NK-92 (cell line): Measurements from ENCODE around the gene RNF32.
"Not testable (repeated sequence)": the region's sequence is repeated elsewhere in the genome, so short reads cannot be mapped to it uniquely, and the experiment has no call there.

Source experiments
- DNase-seq: peaks from one replicate; lab custom pipeline; 2025; ENCODE audit not compliant: unreplicated experiment; lab: John Stamatoyannopoulos, UW

RNF32 gene

GRCh38 chr7:156640949-156641485 is 443 bp downstream of the RNF32 start:
- no peak for DNase-seq

DNA sequence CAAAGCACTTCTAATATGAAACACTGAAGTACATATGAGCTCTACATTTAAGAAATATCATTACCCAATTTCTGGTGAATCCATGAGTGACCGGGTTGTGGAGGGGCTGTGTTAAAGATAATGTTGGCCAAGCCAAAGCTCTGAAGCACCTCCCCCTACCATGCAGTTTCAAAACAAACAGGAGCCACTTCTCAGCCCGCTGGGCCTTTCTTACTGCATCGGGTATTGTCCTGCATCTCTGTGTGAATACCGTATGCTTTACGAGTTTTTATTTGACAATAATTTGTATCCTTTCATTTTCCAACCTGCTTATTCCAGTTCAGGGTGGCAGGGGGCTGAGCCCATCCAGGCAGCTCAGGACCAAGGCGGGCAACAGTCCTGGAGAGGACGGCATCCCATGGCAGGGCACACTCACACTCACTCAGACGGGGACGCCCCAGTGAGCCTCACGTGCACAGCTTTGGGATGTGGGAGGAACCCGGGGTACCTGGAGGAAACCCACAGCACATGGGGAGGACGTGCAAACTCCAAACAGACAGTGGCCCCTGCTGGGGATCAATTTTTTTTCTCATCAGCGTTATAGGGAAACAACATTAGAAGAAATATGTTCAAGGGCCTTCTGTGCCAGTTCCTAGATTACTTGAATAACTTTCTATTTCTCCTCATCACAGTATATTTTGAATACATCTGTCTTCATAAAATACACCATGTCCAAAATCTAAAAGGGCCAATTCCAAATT is 1.9 kb downstream of the RNF32 start:
- no peak for DNase-seq

- not testable (repeated sequence) for DNase-seq
These were observed 6.8 kb downstream of the RNF32 start for GRCh38 chr7:156647330-156647729.

- no peak for DNase-seq
These were observed 9.5 kb downstream of the RNF32 start for GRCh38 chr7:156650042-156650441.

DNA sequence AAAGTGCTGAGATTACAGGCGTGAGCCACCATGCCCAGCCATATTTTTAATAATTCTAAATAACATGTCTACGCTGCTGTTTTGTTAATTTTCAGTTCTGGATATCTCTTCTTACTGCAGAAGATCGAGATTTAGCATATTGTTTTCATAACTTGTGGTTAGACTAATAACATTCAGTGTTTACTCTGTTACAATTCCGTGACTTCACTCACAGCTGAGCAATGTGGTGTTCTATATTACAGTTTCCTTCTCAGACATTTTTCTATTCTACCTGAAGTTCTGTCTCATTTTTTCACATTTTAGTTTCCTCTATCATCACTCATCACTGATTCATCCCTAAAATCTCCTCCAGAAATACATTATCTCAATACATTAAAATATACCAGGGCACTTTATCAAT is 10.9 kb downstream of the RNF32 start:
- DNase-seq, result no peak

DNA sequence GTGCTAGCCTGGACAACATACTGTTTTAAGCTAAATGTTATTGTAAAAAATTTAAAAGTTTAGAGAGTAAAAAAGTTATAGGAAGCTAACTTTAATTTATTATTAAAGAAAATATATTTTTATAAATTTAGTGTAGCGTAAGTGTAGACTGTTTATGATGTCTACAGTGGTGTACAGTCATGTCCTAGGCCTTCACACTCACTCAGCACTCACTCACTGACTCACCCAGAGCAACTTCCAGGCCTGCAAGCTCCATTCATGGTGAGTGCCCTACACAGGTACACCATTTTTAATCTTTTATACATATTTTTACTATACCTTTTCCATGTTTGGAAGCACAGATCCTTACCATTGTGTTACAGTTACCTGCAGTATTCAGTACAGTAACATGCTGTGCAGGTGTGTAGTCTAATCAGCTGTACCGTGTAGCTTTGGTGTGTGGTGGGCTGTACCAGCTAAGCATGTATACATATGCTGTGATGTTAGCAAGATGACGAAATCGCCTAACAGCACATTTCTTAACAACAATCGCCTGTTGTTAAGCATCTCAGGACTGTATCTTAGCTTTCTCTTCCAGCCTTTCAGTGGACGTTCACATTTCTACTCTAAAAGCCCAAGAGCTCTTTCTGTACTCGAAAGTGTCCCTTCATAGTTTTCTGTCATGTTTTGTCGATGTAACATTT is 12.5 kb downstream of the RNF32 start:
- no peak for DNase-seq

DNA sequence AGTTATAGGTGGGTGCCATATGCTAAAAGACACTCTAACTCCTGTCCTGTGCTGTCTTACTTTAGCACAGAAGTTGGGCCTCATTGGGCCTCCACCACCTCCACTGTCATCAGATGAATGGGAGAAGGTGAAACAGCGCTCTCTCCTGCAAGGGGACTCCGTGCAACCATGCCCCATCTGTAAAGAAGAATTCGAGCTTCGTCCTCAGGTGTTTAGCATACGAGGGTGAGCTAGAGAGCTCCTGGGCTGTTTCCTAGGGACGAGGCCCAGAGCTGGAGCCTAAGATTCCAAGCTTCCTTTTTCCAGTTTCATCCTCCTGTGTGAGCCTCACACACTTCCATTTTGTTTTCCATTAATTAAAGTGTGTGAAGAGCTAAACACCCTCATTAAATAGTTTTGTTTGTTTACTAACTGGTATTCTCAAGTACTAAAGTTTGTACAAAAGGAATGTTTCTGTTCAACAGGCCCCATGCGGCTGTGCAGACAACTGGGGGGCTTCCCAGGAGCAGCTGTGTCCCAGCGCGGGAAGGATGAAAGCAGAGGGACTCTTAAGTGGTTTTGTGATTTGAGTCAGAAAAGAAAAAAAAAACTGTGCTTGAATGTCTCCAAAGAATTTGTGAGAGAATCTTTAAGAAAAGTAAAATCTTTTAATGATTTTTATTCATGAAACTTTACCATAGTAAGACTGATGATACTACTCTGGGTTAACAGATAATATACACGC is 14.1 kb downstream of the RNF32 start:
- DNase-seq, result no peak

DNA sequence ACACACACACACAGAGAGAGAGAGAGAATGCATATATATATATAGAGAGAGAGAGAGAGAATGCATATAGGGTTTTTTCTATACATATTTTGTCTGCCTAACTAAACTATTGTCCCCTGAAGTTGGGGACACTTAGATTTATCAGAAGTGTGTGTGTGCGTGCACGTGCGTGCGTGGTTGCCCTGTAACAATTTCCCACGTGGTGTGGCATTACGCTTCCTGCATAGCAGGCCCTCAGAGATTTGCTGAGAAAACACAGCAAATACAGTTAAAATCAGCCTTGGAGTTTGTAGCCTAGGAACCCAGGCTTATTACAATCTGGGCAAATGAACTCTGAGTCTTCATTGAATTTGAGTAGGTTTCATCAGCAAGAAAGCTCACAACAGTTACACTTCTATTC is 14.7 kb downstream of the RNF32 start:
- no peak for DNase-seq

- DNase-seq, result no peak
These were observed 15.4 kb downstream of the RNF32 start for GRCh38 chr7:156655983-156656382.

- no peak for DNase-seq
These were observed 16.0 kb downstream of the RNF32 start for GRCh38 chr7:156656598-156656997.

DNA sequence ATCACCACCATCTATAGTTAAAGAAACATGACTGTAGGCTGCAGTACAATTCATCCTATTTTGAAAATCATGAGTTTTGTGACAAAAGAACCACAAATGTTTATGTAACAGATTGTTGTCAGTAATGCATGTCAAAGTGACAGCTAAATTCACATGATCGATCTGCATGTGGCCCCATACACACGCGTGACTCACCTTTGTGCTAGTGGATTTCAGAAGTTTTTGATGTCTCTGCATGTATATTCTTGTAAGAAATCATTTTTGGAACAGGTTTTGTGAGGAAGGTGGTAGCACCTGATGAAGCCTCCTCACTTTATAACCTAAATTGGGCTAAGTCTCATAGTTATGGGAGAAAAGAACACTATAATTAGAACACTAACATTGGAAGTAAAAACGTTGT is 17.1 kb downstream of the RNF32 start:
- no peak for DNase-seq

GRCh38 chr7:156659203-156659602 is 18.6 kb downstream of the RNF32 start:
- no peak for DNase-seq

- DNase-seq, result no peak
These were observed 19.4 kb downstream of the RNF32 start for GRCh38 chr7:156659961-156660360.

DNA sequence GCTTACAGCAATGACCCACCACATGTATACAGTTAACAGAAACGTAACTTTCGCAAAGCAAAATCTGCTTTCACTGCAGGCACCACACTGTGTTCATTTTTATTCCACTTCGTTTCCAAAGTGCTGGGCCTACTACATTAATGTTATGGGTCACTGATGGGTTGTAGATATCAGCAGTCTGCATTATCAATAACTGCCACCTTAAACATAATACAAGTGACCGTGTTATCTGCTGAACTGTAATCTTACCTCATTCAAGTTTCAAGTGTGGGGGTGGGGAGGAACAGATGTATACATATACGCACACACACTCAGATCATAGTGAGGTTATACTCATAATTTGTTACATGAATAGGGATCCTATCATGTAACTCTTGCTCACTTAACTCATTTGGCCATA is 21.1 kb downstream of the RNF32 start:
- no peak for DNase-seq

- DNase-seq, result no peak
These were observed 21.7 kb downstream of the RNF32 start for GRCh38 chr7:156662277-156662676.

DNA sequence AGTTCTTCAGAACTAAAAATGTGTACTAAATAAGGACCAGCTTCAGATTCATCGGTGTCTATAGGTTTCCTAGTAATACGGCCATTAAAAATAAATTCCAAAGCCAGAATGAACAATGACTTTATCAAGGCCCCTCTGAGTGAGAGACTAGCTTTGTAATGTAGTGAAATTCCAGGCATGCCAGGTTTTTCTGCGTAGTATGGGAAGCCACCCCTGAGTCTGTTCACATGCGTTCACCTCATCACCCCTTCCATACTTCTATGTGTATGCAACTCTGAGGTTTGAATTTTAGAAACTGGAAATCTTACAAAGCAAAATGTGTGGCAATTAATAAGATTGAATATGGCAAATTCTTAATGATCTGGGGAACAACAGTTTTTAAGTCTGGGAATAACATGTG is 24.5 kb downstream of the RNF32 start:
- DNase-seq, result no peak

DNA sequence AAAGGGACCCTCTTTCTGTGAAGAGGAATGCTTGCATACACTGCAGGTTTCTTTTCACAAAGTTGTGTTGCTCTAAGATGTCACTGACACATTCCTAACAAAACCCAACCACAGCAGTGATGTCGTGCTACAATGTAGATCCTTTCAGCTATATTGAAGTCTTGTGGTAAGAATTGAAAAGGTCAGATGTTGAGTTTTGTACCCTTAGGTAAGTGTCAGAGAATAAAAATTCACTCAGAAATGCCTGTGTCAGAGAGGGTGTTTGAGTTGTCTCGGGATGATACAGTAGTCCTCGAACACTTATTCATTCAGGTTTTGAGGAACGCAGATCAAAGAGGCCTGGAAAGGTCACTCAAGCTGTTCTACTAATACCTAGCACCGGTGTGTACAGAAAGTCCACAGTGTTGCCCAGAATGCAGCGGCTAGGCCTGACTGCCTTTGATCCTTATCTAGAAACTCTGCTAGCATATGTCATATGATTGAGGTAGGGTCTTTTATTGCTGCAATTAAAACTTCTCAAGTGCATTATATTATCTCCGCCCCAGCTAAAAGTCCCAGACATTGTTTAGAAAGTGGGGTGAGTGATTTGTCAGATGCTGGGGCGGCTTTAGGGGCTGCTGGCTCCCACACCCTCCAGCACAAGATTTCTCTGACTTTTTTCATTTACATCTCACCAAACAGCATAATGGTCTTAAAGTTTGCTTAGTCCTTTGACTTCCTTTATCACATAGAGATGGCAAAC is 26.0 kb downstream of the RNF32 start:
- DNase-seq, result no peak

DNA sequence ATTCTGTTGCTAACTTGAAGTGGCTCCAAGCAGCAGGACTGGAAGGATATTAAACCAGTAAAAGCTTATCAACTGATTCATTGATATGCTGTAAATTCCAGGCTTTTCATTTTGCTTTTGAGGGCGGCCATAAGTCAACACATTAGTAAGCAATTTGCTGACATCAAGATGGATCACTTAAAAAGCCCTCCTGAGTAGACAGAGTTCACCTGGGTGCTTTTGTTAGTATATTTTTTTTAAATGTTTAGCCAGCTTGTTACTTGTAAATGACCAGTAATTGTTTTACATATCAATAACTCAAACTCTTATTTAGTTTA is 26.5 kb downstream of the RNF32 start:
- DNase-seq, result no peak

DNA sequence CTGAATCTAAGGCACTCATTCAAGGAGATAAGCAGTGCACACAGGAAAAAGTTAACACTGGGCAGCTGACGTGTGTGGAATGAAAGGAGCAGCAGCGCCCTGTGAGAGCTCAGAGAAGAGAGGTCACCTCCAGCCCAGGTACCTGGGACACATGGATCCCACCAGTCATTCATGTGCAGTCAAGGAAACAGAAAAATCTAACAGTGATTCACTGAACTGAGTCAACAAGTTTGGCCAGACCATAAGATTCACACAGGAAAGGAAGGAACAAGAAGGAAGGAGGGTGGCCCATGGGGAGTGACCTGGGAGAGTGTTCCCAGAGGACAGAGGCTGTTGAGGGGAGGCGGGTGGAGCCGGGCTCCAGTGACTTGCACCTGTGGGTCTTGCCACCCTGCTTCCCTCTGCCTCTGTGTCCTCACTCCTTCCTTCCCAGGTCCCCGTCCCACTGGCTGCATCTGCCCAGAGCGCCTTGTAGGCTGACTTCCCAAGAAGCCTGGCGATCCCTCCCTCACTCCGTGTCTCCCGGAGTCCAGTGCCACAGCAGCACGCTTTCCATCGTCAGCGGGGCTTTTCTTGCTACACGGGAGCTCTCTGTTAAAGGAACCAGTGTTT is 27.7 kb downstream of the RNF32 start:
- no peak for DNase-seq

DNA sequence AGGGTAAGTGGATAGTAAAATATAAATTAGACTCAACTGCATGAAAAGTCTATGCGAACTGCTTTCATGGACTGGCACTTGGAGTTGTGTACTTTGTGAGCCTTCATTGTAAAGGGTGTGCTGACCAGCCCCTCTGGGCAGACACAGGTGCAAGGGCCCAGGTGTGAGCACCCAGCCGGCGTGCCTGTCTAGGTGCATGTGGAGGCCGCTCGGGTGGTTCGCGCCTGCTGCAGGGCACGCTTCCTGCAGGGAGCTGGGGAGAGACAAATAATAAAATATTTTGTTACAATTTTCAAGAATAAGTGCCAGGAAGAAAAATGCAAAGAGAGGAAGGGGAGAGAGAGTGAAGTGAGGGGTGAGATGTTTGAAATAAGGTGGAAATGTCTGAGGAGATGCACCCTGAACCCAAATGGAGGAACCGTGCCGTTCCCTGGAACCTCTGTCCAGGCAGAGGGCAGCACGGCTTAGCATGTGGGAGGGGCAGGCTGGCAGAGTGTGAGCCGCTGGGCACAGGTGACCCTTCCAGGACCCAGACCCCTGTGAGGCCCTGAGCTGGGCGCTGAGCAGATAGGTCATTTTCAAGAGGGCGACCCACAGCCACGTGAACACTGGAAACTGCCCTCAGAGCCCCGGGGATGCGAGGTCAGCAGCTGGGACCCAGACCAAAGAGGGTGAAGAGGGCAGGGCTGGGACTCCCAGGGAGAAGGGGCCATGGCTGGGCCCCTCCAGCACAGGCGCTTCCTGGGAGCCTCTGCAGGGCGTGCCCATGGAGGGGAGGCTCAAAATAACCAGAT is 28.7 kb downstream of the RNF32 start:
- no peak for DNase-seq
